ENCODE measurements around the gene DUOXA1.
"Not testable (repeated sequence)": the region's sequence is repeated elsewhere in the genome, so short reads cannot be mapped to it uniquely, and the experiment has no call there.

GRCh38 chr15:45077391-45077790 lies 52.3 kb downstream of the DUOXA1 start:
- not testable (repeated sequence) for TF ChIP-seq CTCF (optimal IDR thresholded peaks at IDR 0.05 in 1 of 3, IDR thresholded peaks at IDR 0.05 in 1 of 3, conservative IDR thresholded peaks at IDR 0.05 in 1 of 3; ENCODE audit: extremely low read depth in 1 of 3, insufficient read depth in 2 of 3, low read length in 3 of 3); EZH2 (IDR thresholded peaks at IDR 0.05; ENCODE audit: low read length)

Data from keratinocyte (primary cell).